Mesodermal cell (in vitro differentiated cells): ENCODE data around the gene TACSTD2. TPM values are rescaled to one million over a fixed set of nuclear protein-coding genes. Genes with fewer than 3 reads are reported as not detected.
"Not testable (repeated sequence)": the region's sequence is repeated elsewhere in the genome, so short reads cannot be mapped to it uniquely, and the experiment has no call there.

Source experiments
- H3K27ac ChIP-seq: 2 replicates; pipeline ENCODE4 v1.7.0; 2013; ENCODE audit warnings: mild to moderate bottlenecking, low read depth, low read length, moderate library complexity; ENCODE audit not compliant: severe bottlenecking
- H3K36me3 ChIP-seq: 2 replicates; pipeline ENCODE4 v1.7.1; 2013; ENCODE audit warnings: mild to moderate bottlenecking, low read length, moderate library complexity; ENCODE audit not compliant: control insufficient read depth, insufficient read depth
- H3K4me1 ChIP-seq: one replicate; pipeline ENCODE4 v1.7.1; 2013; ENCODE audit warnings: mild to moderate bottlenecking, low read length; ENCODE audit not compliant: insufficient read depth, control insufficient read depth, poor library complexity, severe bottlenecking
- H3K4me3 ChIP-seq: 2 replicates; pipeline ENCODE4 v1.7.0; 2013; ENCODE audit warnings: low read length, control low read depth, mild to moderate bottlenecking; ENCODE audit not compliant: insufficient read depth, poor library complexity, severe bottlenecking; ENCODE audit errors: extremely low read depth
- H3K9me3 ChIP-seq: 2 replicates; pipeline ENCODE4 v1.7.1; 2013; ENCODE audit warnings: mild to moderate bottlenecking, low read length, moderate library complexity; ENCODE audit not compliant: control insufficient read depth
- WGBS, 2 experiments: methylation state at CpG; one replicate each; pipeline ENCODE4 v1.1.5; 2013; ENCODE audit warnings: missing lambda C conversion rate in 2 of 2; ENCODE audit not compliant: insufficient coverage in 2 of 2; 5-methylcytosine and 5-hydroxymethylcytosine counted together
- polyA plus RNA-seq, 2 experiments: library from polyadenylated mRNA; stranded (reverse); fragments of 50-300 nt; gene quantifications; one replicate each; pipeline ENCODE4 v1.2.3, GENCODE V29; 2013

The TACSTD2 gene, protein sequence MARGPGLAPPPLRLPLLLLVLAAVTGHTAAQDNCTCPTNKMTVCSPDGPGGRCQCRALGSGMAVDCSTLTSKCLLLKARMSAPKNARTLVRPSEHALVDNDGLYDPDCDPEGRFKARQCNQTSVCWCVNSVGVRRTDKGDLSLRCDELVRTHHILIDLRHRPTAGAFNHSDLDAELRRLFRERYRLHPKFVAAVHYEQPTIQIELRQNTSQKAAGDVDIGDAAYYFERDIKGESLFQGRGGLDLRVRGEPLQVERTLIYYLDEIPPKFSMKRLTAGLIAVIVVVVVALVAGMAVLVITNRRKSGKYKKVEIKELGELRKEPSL
- not detected for polyA plus RNA-seq (2013, experiment 1 of 2)
- polyA plus RNA-seq (2013, experiment 2 of 2): 0.10 TPM

DNA sequence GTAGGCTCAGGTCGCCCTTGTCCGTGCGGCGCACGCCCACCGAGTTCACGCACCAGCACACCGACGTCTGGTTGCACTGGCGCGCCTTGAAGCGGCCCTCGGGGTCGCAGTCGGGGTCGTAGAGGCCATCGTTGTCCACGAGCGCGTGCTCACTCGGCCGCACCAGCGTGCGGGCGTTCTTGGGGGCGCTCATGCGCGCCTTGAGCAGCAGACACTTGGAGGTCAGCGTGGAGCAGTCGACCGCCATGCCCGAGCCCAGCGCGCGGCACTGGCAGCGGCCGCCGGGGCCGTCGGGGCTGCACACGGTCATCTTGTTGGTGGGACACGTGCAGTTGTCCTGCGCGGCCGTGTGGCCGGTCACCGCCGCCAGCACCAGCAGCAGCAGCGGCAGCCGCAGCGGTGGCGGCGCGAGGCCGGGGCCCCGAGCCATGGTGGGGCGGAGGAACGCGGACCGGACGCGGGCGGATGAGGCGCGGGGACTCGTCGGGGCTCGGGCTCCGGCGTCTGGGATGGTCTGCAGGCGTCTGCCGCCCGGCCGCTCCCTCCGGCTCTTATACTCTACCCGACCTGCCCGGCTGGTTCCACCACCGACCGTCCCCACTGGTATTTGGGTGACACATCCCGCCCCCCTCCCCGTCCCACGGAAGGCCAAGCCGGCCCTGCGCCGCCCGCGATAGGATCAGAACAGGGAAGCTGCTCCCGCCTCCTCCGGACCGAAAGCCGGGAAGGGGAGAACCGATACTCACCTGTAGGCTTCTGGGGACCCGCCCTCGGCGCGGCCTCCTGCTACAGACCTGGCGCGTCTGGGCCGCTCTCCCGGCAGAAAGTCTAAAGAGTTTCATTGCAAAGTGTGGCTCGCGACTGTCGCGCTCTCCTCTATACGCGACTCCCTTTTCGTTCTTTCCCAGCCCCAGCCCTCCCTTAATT, at the start of gene TACSTD2:
Gene TACSTD2, minus strand, starts transcription at position 526 of the 927 bp plus-strand sequence. Its CDS starts 96 bp downstream, at position 430.
- H3K27ac ChIP-seq: no peak within 1 kb of the TSS
- WGBS, 2 experiments: 9 to 14% methylated on average over 76 to 83 of the region's 107 CpGs
- no peaks in the 10 kb centered on the region for H3K36me3 ChIP-seq
- peaks cover 10% of the 10 kb centered on the region for H3K4me1 ChIP-seq
- no peaks in the 10 kb centered on the region for H3K9me3 ChIP-seq
- H3K4me3 ChIP-seq: peak within 1 kb of the TSS; percentile 23

DNA sequence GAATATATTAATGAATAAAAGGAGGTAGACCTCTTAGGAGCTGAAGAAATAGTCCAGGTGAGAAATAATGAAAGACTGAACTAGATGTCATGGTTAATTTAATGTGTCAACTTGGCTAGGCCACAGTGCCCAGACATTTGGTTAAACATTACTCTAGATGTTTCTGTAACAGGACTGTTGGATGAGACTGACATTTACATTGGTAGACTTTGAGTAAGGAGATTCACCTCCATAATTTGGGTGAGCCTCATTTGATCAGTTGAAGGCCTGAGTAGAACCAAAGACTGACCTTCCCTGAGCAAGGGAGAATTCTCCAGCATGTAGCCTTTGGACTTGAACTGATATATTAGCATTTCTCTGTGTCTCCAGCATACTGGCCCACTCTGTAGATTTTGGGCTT, 49.2 kb upstream of the TACSTD2 start:
- no peak overlapping the region for H3K27ac ChIP-seq

DNA sequence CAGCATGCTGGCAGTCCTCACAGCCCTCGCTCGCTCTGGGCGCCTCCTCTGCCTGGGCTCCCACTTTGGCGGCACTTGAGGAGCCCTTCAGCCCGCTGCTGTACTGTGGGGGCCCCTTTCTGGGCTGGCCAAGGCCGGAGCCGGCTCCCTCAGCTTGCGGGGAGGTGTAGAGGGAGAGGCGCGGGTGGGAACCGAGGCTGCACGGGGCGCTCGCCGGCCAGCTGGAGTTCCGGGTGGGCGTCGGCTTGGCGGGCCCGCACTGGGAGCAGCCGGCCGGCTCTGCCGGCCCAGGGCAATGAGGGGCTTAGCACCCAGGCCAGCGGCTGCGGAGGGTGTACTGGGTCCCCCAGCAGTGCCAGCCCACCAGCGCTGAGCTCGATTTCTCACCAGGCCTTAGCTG, 46.2 kb upstream of the TACSTD2 start:
- H3K27ac ChIP-seq, H3K4me3 ChIP-seq, H3K9me3 ChIP-seq, H3K36me3 ChIP-seq: not testable (repeated sequence)
- H3K4me1 ChIP-seq: peaks cover 17% of the 10 kb centered on the region
- 90 to 96% methylated on average over 2 to 14 of the region's 27 CpGs for WGBS, 2 experiments

More for the DNA sequence above, 49.2 kb upstream of the TACSTD2 start:
- peaks cover 4% of the 10 kb centered on the region for H3K9me3 ChIP-seq
- peaks cover 16% of the 10 kb centered on the region for H3K4me1 ChIP-seq
- no peak overlapping the region for H3K4me3 ChIP-seq
- no peaks in the 10 kb centered on the region for H3K36me3 ChIP-seq

GRCh38 chr1:58622571-58622970, 45.5 kb upstream of the TACSTD2 start:
- WGBS, 2 experiments: 98 to 100% methylated on average over 2 to 4 of the region's 6 CpGs
- Histone ChIP-seq H3K9me3 (peaks cover 4% of the 10 kb centered on the region), H3K27ac (no peak overlapping the region), H3K36me3 (no peaks in the 10 kb centered on the region), H3K4me1 (peaks cover 17% of the 10 kb centered on the region), H3K4me3 (no peak overlapping the region)

- WGBS, 2 experiments: no CpG with 5 or more reads among the region's 3 CpGs
- H3K4me3 ChIP-seq: no peak overlapping the region
- no peak overlapping the region for H3K27ac ChIP-seq
- peaks cover 17% of the 10 kb centered on the region for H3K4me1 ChIP-seq
- no peaks in the 10 kb centered on the region for H3K9me3 ChIP-seq
- H3K36me3 ChIP-seq: no peaks in the 10 kb centered on the region
Observed at GRCh38 chr1:58621391-58621790, 44.3 kb upstream of the TACSTD2 start.

GRCh38 chr1:58620926-58621325, 43.9 kb upstream of the TACSTD2 start:
- Histone ChIP-seq H3K27ac (no peak overlapping the region), H3K4me1 (peaks cover 17% of the 10 kb centered on the region), H3K9me3 (no peaks in the 10 kb centered on the region), H3K4me3 (no peak overlapping the region), H3K36me3 (no peaks in the 10 kb centered on the region)
- WGBS, 2 experiments: 86 to 89% methylated on average over 4 to 5 of the region's 5 CpGs

DNA sequence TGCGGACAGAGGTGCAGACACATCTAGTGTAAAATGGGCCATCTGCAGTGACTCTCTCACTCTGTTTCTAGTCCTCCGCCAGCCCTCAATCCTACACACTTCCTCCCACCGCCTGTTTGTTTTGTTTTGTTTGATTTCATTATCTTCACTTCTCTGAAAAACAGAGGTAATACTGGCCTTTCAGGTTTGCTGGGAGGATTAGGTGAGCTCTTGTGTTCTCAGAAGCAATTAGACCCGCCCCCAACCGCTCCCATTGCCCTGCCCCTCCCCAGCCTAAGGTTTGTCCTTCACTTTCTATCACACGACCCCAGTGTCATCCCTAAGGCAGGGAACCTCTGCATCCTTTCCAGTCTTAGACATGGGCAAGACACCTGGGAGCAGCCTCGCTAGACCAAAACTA, 43.2 kb upstream of the TACSTD2 start:
- no peak overlapping the region for H3K27ac ChIP-seq

GRCh38 chr1:58619286-58620054, 42.4 kb upstream of the TACSTD2 start:
- Histone ChIP-seq H3K4me1 (peaks cover 17% of the 10 kb centered on the region), H3K9me3 (no peaks in the 10 kb centered on the region), H3K27ac (no peak overlapping the region), H3K4me3 (no peak overlapping the region), H3K36me3 (no peaks in the 10 kb centered on the region)
- WGBS, 2 experiments: 79 to 97% methylated on average over 4 of the region's 5 CpGs

More for the DNA sequence above, 43.2 kb upstream of the TACSTD2 start:
- peaks cover 17% of the 10 kb centered on the region for H3K4me1 ChIP-seq
- no peaks in the 10 kb centered on the region for H3K36me3 ChIP-seq
- 55 to 82% methylated on average over 2 to 4 of the region's 7 CpGs for WGBS, 2 experiments
- H3K4me3 ChIP-seq: no peak overlapping the region
- H3K9me3 ChIP-seq: no peaks in the 10 kb centered on the region

DNA sequence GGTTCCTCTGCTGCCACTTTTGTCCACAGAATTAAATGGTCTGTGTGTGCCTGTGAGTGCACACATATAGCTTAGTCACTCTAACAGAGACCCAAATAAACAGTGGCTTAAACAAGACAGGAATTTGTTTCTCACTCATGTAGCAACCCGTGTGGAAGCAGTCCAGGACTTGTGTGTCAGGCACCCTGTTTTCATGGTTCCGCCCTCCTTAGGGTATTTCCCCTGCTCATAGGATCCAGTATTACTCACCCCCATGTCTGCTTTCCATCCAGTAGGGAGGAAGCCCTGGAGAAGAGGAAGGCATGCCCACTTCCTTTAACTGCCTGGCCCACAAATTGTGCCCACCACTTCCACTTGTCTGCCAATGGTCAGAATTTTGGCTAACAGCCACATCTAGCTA, 41.3 kb upstream of the TACSTD2 start:
- no peaks in the 10 kb centered on the region for H3K36me3 ChIP-seq
- peaks cover 17% of the 10 kb centered on the region for H3K4me1 ChIP-seq
- WGBS, 2 experiments: 83 to 89% methylated on average over 1 to 2 of the region's 2 CpGs
- no peak overlapping the region for H3K4me3 ChIP-seq
- H3K27ac ChIP-seq: peak overlapping the region; percentile 55
- no peaks in the 10 kb centered on the region for H3K9me3 ChIP-seq

GRCh38 chr1:58611861-58612385, 34.9 kb upstream of the TACSTD2 start:
- Histone ChIP-seq H3K9me3 (no peaks in the 10 kb centered on the region), H3K36me3 (no peaks in the 10 kb centered on the region), H3K4me3 (no peak overlapping the region), H3K27ac (no peak overlapping the region), H3K4me1 (peaks cover 4% of the 10 kb centered on the region)
- WGBS, 2 experiments: 87 to 95% methylated on average over 2 of the region's 2 CpGs
